Stimulated activated CD8-positive, alpha-beta memory T cell treated with anti-CD3 and anti-CD28 coated beads, Interleukin-12 subunit alpha, Interleukin-12 subunit beta, amount 100 ng/mL, for 24 hours (primary cell): ENCODE data around the gene GIN1.
"Not testable (repeated sequence)": the region's sequence is repeated elsewhere in the genome, so short reads cannot be mapped to it uniquely, and the experiment has no call there.

ENCODE experiments used
- DNase-seq: peaks from one replicate; pipeline ENCODE4 v3.0.0-alpha.2; 2020; ENCODE audit errors: extremely low read depth

The GIN1 gene

DNA sequence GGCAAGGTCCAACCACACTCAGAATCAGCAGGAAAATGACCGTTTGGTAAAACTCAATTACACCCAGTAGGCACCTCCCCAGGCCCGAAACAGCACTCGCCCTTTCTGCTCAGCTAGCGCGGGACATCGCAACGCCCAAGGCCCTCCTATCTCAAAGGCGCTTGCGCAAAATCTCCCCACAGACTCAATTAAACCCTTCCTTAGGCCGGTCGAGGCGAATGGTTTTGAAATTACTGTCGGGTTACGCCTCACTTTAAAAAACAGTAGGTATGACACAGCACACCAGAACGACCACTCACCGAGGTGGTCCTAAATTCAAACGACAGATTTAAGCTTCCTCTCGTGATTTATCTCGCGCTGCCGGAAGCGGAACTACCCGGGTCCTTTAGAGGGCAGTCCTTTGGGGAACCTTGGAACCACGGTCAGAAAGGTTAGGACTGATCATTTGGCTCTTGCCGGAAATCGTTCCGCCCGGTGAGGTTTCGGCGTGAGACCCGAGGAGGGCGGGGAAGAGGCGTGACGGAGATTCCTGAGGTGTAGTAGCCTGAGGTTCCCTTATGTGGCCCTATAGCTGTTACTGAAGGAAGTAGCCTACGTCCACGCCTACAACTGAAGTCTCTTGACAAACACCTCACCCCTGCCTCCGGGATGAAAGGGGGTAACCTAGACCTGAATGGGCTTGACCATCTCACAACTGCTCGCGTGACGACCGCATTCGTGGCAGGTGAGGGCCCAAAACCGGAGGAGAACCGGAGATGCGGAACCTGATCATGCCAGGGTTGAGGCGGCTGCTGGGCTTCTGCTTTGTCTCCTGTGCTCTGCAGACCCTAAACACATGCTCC, at the start of gene GIN1, which contains the start of gene PPIP5K2:
Gene GIN1 (minus strand): TSS at position 374 of the 842 bp plus-strand sequence. CDS start 11,431 bp downstream, outside the sequence.
Gene PPIP5K2 (plus strand): TSS at position 537 of the 842 bp plus-strand sequence. CDS start 9,289 bp downstream, outside the sequence.
- peak; percentile 84 for DNase-seq

DNA sequence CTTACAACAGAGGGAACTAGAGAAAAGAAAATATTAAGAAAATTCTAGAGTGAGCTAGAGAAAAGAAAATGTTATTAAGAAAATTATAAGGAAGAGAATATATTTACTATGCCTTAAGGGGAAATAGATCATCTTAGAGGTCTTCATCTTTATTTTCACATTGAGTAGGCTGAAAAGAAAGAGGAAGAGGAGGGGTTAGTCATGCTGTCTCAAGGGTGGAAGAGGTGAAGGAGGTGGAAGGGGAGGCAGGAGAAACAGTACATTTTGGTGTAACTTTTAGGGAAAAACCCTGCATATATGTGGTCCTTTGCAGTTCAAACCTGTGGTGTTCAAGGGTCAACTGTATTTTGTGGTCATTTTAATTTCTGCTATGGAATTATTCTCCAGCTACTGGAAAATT, 46.8 kb upstream of the GIN1 start:
- DNase-seq, result no peak

DNA sequence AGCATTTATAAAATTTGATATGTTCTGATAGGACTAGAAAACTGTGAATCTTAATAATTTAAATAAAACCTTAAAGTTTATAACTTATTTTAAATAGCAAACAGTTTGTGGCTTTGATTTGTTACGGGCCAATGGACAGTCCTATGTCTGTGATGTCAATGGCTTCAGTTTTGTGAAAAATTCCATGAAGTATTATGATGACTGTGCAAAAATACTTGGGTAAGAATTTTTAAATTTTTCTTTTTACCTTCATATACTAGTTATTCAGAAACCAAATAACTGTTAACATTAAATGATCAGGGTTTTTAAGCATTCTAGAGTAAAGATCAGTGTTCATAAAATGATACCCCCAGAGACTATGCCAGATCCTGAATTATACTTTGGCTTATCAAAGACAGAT, 31.2 kb upstream of the GIN1 start:
- no peak for DNase-seq

DNA sequence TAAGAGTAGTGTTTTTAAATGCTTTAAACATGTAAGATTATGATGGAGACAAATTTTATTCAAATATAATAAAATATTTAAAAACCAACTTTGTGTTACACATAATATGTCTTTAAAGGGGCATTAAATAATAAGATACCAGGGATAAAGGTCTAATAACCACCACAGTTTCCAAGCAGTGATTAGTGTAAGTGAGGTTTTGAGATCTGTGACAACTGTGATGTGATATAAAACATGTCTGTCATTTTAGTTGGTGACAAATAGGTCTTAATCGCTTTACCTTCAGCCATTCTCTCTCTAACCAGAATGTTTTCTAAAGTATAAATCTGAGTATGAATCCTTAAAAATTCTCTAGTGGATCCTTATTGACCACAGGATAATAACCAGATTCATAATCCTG, 28.3 kb upstream of the GIN1 start:
- no peak for DNase-seq

GRCh38 chr5:103145196-103145595, 25.3 kb upstream of the GIN1 start:
- DNase-seq, result no peak

DNA sequence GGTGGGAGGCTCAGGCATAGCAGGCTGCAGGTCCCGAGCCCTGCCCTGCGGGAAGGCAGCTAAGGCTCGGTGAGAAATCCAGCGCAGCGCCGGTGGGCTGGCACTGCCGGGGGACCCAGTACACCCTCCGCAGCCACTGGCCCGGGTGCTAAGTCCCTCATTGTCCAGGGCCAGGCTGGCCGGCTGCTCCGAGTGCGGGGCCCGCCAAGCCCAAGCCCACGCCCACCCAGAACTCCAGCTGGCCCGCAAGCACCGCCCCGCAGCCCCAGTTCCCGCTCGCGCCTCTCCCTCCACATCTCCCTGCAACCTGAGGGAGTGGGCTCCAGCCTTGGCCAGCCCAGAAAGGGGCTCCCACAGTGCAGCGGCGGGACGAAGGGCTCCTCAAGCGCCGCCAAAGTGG, 22.2 kb upstream of the GIN1 start:
- DNase-seq, result not testable (repeated sequence)

DNA sequence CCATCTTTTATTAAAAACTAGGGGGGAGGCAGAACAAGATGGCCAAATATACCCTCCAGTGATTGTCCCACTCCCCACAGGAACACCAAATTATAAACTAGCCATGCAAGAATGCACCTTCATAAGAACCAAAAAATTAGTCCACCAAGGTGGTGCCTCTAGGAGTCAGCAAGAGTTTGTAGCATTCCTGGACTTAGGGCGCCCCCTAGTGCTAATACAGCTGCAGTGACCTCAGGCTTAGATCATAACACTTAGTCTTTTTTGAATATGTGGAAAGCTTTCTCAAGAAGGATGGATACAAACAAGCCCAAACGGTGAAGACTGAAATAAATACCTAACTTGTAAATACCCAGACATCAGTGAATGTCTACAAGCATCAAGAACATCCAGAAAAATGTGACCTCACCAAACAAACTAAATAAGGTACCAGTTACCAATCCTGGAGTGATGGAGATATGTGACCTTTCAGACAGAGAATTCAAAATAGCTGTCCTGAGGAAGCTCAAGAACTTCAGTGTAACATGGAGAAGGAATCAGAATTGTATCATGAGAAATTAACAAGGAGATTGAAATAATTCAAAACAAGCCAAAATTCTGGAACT, 19.4 kb upstream of the GIN1 start:
- DNase-seq, result peak; percentile 52

GRCh38 chr5:103138202-103138690, 18.3 kb upstream of the GIN1 start:
- no peak for DNase-seq

DNA sequence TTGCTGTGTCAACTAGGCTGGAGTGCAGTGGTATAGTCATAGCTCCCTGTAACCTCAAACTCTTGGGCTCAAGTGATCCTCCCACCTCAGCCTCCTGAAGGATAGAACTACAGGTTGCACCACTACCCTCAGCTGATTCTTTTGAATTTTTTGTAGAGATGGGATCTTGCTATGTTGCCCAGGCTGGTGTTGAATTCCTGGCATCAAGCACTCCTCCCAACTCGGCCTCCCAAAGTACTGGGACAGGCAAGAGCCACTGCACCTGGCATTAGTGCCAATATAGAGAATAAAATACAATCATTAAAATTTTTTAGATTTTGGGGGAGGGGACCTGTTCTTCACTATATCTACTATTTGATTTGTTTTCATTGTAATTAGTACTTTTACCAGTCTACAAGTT, 15.5 kb upstream of the GIN1 start:
- DNase-seq, result no peak

DNA sequence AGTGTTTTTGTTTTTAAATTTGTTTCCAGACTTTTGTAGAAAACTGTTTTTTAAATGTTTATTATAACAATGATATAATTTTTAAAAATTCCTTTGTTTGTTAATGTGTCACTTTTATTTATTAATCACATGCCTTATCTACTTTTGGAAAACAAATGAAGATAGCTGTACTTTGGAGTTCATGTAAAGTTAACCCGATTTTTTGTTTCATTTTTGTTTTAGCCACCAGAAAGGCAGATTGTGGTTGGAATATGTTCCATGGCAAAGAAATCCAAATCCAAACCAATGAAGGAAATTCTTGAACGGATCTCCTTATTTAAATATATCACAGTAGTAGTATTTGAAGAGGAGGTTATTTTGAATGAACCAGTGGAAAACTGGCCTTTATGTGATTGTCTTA, 13.3 kb upstream of the GIN1 start:
- no peak for DNase-seq

- DNase-seq, result no peak
These were observed 12.7 kb upstream of the GIN1 start for GRCh38 chr5:103132684-103133083.

DNA sequence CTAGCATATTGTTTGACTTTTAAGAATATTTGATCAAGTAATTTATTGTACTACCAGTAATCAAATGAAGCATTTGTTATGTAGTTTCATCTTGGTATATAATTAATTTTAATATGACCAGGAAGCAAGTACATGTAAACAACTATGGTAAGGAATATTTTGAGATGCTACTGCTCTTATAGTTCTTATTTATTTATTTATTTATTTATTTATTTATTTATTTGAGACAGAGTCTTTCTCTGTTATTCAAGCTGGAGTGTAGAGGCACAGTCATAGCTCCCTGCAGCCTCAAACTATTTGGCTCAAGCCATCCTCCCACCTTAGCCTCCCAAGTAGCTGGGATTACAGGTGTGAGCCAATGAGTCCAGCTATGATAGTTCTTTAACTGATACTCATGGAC, 8.3 kb upstream of the GIN1 start:
- DNase-seq, result no peak

GRCh38 chr5:103127292-103127817, 7.4 kb upstream of the GIN1 start:
- DNase-seq, result no peak

GRCh38 chr5:103126557-103126956, 6.6 kb upstream of the GIN1 start:
- DNase-seq, result no peak

GRCh38 chr5:103122242-103122641, 2.3 kb upstream of the GIN1 start:
- DNase-seq, result no peak

GRCh38 chr5:103120607-103121200, 766 bp upstream of the GIN1 start:
- no peak for DNase-seq

- DNase-seq, result no peak
These were observed 721 bp downstream of the GIN1 start for GRCh38 chr5:103119070-103119764.

DNA sequence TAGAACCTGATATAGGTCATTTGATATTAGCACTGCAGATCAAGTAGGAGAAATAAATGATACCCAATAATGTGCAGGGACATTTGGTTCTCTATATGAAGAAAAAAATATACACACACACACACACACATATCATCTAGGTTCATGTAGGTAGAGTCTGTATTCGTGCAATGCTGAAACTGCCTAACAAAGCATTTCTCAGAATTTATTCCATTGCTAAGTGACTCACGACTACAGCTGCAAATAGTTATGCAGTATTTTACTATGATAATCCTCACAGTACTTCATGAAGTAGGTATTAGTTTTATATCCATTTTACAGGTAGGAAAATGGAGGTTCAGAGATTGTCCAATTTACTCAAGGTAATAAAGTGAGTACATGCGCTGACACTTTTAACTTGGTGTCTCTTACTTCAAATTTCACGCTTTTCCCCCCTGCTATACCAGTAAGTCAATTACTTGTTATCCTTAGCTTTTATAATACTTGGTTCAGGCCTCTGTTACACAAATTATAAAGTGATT, 2.4 kb downstream of the GIN1 start:
- no peak for DNase-seq

DNA sequence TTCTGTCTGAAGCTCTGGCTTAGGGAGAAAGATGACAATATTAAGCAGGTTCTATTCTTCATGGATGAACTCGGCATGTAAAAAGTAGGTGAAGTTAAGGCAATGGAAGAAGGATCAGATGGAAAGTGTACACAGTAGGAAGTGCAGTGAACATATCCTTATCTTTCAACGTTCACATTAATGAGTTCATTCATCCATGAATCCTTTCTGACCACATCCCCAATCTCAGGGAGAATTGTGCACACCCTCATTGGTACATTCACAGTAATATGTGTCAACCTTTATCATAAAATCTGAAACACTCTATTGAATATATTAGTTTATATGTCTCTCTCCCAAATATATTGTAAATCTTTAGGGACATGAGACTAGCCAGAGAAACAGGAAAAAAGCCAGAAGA, 5.5 kb downstream of the GIN1 start:
- no peak for DNase-seq

GRCh38 chr5:103112910-103113309, 7.0 kb downstream of the GIN1 start:
- DNase-seq, result no peak

- no peak for DNase-seq
These were observed 8.5 kb downstream of the GIN1 start for GRCh38 chr5:103111468-103111867.

- DNase-seq, result no peak
These were observed 9.5 kb downstream of the GIN1 start for GRCh38 chr5:103110403-103110802.
